ENCODE measurements around the gene MYLK2.

Gene MYLK2

DNA sequence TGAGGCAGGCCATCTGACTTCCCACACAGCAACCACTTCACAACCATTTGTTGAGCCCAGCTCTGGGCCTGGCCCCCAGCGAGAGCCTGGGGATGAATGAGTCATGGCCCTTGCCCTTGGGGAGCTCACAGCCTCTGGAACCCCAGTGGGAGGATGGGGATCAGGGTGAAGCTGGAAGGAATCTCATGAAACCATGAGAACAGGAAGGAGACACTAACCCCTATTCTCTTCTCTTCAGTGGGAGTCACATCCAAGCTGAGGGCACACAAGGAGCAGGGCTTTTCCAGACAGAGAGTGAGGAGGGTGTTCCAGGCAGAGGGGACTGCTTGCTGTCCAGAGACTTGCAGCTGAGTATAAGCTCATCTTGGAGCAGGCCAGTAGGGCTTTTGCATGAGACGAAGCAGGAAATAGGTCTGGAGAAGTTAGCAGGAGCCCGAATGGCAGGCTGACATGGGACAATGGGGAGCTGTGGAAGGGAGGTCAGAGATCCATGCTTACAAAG, 18.8 kb downstream of the MYLK2 start:
- TF ChIP-seq, protein P1, sequence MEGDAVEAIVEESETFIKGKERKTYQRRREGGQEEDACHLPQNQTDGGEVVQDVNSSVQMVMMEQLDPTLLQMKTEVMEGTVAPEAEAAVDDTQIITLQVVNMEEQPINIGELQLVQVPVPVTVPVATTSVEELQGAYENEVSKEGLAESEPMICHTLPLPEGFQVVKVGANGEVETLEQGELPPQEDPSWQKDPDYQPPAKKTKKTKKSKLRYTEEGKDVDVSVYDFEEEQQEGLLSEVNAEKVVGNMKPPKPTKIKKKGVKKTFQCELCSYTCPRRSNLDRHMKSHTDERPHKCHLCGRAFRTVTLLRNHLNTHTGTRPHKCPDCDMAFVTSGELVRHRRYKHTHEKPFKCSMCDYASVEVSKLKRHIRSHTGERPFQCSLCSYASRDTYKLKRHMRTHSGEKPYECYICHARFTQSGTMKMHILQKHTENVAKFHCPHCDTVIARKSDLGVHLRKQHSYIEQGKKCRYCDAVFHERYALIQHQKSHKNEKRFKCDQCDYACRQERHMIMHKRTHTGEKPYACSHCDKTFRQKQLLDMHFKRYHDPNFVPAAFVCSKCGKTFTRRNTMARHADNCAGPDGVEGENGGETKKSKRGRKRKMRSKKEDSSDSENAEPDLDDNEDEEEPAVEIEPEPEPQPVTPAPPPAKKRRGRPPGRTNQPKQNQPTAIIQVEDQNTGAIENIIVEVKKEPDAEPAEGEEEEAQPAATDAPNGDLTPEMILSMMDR (IDR thresholded peaks at IDR 0.05; ENCODE audit: extremely low read depth, missing control alignments), result no peak
- no peak for DNase-seq (ENCODE audit: low spot score)

DNA sequence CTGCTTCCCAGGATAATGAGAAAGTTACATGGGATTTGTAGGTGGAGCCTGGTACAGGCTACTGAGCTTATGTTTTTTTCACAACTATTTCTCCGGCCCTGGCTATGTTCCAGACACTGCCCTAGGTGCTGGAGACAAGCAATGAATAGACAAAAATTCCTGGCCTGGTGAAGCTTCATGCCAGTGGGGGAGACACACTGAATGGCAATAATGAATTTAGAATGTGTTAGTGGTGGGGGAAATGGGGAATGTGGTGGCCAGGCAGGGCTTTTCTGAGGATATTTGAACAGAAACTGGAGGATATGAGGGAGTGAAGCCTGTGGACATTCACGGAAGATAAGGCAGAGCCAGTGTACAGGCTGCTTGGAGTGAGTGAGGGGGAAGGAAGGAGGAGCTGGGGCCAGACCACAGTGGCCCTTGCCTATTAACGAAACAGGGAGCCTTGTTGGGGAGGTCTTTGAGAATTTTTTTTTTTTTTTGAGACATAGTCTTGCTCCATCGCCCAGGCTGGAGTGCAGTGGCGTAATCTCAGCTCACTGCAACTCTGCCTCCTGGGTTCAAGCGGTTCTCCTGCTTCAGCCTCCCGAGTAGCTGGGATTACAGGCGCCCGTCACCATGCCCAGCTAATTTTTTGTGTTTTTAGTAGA, 19.6 kb downstream of the MYLK2 start:
- DNase-seq (ENCODE audit: low spot score), result no peak
- TF ChIP-seq, protein P1 (IDR thresholded peaks at IDR 0.05; ENCODE audit: extremely low read depth, missing control alignments), result no peak

DNA sequence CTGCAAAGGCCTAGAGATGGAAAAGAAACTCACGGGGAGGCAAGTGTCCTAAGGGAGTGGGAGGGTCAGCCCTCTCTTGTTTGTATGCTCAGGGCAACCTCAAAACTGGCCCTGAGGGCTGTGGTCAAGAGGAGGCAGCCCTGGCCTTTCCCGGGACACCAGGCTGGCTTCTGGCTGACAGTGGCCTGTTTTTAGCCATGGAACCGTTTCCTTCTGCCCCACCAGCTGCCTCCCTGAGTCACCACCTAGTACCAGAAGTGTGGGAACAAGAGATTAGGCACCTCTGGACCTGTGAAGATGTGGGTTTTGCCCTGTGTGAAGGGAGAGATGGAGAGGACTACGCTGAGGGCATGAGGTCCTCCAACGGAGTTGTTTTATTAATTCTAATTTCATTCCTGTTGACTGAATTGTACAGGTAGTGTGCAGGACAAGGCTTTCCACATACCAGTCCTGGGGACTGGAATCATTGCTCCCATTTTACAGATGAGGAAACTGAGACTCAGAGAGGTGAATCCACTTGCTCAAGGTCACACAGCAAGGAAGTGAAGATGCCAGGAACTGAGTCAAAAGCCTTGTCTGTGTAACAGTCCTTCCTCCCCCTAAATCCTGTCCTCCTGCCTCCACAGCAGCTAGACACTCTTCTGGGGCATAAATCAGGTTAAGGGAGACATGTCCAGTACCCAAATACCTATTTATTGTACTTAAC, 20.8 kb downstream of the MYLK2 start:
- DNase-seq (ENCODE audit: low spot score), result no peak
- TF ChIP-seq, protein P1 (IDR thresholded peaks at IDR 0.05; ENCODE audit: extremely low read depth, missing control alignments), result no peak

DNA sequence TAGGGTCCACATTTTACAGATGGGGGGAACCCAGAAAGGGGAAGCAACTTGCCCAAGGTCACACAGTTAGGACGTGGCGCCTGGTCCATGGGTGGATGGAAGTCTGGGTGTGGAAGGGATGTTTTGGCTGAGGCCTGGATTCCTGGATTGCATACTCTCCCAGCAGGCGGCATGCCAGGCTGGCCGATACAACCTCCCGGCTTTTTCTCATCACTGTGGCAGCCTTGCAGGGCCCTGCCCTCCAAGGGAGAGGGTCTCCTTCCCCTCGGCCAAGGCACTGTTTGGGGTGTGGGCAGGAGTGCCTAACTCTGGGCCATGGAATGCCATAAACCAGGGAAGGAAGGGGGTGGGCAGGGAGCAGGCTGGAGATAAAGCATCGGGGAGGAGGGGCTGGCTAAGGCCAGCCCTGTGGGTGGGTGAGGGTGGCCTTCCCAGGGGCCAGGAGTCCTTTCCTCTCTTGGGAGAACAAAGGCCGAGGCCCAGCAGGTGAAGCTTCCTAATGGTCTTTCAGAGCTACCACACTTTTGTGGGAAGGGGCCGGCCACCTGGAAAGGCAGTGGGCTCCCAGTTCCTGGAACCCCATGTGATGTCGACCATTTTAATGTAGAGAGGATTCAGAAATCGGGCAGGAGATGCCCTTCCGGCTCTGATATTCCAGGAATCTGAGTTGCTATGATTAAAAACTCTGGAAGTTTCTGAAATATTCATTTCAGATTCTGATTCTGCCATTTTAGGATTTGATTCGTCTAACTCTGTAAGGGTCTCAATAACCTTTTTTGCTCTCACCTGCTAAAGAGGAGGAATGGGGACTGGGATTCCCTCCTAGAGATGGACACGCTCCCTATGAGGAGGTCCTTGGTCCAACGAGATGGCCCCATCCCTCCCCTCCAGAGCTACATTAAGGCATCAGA, 22.0 kb downstream of the MYLK2 start:
- DNase-seq (ENCODE audit: low spot score), result no peak

DNA sequence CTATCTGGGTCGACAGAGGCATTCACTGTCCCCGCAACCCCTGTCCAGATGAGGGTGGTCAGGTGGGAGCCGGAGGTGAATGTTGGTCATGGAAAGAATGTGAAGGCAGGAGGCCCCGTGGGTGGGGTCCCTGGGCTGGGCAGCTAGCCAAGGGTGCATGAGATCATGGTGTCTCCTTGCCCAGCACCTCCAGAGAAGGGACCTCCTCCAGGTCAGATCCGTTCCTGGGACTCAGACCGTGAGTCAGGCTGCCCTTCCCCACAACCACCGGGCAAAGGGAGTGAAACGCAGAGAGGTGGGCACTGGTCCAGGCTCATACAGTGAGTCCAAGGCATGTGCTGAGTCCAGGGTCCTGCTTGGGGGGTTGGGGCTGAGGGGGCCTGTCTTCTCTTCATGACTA, 22.8 kb downstream of the MYLK2 start:
- DNase-seq (ENCODE audit: low spot score), result no peak
- TF ChIP-seq, protein P1 (IDR thresholded peaks at IDR 0.05; ENCODE audit: extremely low read depth, missing control alignments), result no peak

More for the DNA sequence above, 22.0 kb downstream of the MYLK2 start:
- TF ChIP-seq, protein P1 (IDR thresholded peaks at IDR 0.05; ENCODE audit: extremely low read depth, missing control alignments), result no peak

DNA sequence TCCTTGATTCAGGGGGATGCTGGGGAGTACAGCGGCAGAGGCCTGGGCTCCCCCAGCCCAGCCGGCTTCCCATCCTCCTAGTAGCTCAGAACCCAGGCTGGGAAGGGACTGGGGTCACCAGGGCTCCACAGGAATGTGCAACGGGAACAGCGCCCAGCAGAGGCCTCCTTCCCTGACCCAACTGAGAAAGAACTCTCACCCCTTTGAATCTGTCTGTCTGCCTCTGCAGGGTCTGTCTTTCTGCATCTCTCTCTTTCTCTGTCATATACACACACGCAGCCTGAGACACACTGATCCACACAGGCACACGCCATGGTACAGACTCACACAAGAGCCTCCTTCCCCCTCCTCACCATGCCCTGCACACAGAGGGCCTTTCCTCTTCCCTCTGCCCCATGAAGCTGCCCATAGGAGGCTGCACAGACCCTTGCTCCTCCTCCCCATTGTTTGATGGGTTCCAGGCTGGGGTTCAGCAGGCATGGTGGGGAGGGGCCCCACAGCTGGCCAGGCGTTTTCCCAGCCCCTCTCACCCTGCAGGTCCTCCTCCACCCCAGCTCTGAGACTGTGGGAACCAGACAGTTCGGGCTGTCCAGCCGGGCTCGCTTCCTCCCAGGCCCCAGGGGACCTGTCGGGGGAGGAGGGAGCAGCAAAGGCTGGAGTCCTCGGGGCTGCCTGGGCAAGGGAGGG, 23.5 kb downstream of the MYLK2 start:
- DNase-seq (ENCODE audit: low spot score), result no peak
- TF ChIP-seq, protein P1 (IDR thresholded peaks at IDR 0.05; ENCODE audit: extremely low read depth, missing control alignments), result no peak
